Astrocyte (in vitro differentiated cells and primary cell): ENCODE data around the gene ARHGAP24.

ENCODE experiments used
- CTCF ChIP-seq: IDR thresholded peaks from 2 replicates; pipeline ENCODE4 v1.5.1; 2011; ENCODE audit warnings: low read depth, mild to moderate bottlenecking, inconsistent platforms, low read length, moderate library complexity; ENCODE audit not compliant: insufficient read depth
- EZH2 ChIP-seq: IDR thresholded peaks from 2 replicates; pipeline ENCODE4 v1.6.1; 2012; ENCODE audit warnings: mild to moderate bottlenecking, low read length, inconsistent platforms; ENCODE audit not compliant: insufficient read depth

GRCh38 chr4:85760511-85760910 is 285.6 kb downstream of the ARHGAP24 start:
- TF ChIP-seq CTCF (no peak), EZH2 (no peak)
